ENCODE data around the gene TBXA2R.
"Not testable (repeated sequence)": the region's sequence is repeated elsewhere in the genome, so short reads cannot be mapped to it uniquely, and the experiment has no call there.

Gene TBXA2R

GRCh38 chr19:3638208-3639193 lies 31.8 kb upstream of the TBXA2R start:
- no peak for DNase-seq

GRCh38 chr19:3637621-3638020 lies 30.9 kb upstream of the TBXA2R start:
- DNase-seq, result no peak

GRCh38 chr19:3636962-3637361 lies 30.3 kb upstream of the TBXA2R start:
- DNase-seq, result no peak

GRCh38 chr19:3636506-3636905 lies 29.8 kb upstream of the TBXA2R start:
- DNase-seq, result no peak

GRCh38 chr19:3634496-3635045 lies 27.9 kb upstream of the TBXA2R start:
- DNase-seq, result no peak

GRCh38 chr19:3633559-3633988 lies 26.9 kb upstream of the TBXA2R start:
- no peak for DNase-seq

- DNase-seq, result no peak
These were observed 26.3 kb upstream of the TBXA2R start for GRCh38 chr19:3632739-3633558.

- no peak for DNase-seq
These were observed 25.4 kb upstream of the TBXA2R start for GRCh38 chr19:3632098-3632497.

- DNase-seq, result no peak
These were observed 24.6 kb upstream of the TBXA2R start for GRCh38 chr19:3631053-3631861.

- not testable (repeated sequence) for DNase-seq
These were observed 22.1 kb upstream of the TBXA2R start for GRCh38 chr19:3628766-3629165.

GRCh38 chr19:3627351-3627723 lies 20.7 kb upstream of the TBXA2R start:
- no peak for DNase-seq

GRCh38 chr19:3626473-3627350 lies 20.0 kb upstream of the TBXA2R start, which contains the start of gene CACTIN:
Gene CACTIN, minus strand, starts transcription at chr19:3626790. Its CDS starts 28 bp downstream, at chr19:3626762.
- DNase-seq, result peak; percentile 98

GRCh38 chr19:3625996-3626472 lies 19.4 kb upstream of the TBXA2R start:
- DNase-seq, result no peak

- no peak for DNase-seq
These were observed 17.0 kb upstream of the TBXA2R start for GRCh38 chr19:3623716-3624115.

- DNase-seq, result no peak
These were observed 15.5 kb upstream of the TBXA2R start for GRCh38 chr19:3622224-3622623.

- DNase-seq, result no peak
These were observed 15.0 kb upstream of the TBXA2R start for GRCh38 chr19:3621689-3622088.

GRCh38 chr19:3620817-3621547 lies 14.3 kb upstream of the TBXA2R start:
- no peak for DNase-seq

GRCh38 chr19:3620145-3620816 lies 13.6 kb upstream of the TBXA2R start:
- no peak for DNase-seq

- DNase-seq, result no peak
These were observed 12.9 kb upstream of the TBXA2R start for GRCh38 chr19:3619631-3620012.
